NCI-H748 (cell line): ENCODE data around the gene CLIP2.
"Not testable (repeated sequence)": the region's sequence is repeated elsewhere in the genome, so short reads cannot be mapped to it uniquely, and the experiment has no call there.

ENCODE experiments used
- DNase-seq: peaks from one replicate; lab custom pipeline; 2025; ENCODE audit not compliant: unreplicated experiment; lab: John Stamatoyannopoulos, UW

Gene CLIP2

GRCh38 chr7:74294191-74294998 lies 5.2 kb downstream of the CLIP2 start:
- no peak for DNase-seq

GRCh38 chr7:74297516-74298233 lies 8.5 kb downstream of the CLIP2 start:
- no peak for DNase-seq

- DNase-seq = no peak
Measured at GRCh38 chr7:74299401-74299800, 10.2 kb downstream of the CLIP2 start.

GRCh38 chr7:74300926-74301325 lies 11.7 kb downstream of the CLIP2 start:
- DNase-seq = no peak

GRCh38 chr7:74302745-74303221 lies 13.6 kb downstream of the CLIP2 start:
- no peak for DNase-seq

GRCh38 chr7:74304550-74304949 lies 15.3 kb downstream of the CLIP2 start:
- no peak for DNase-seq

- no peak for DNase-seq
Measured at GRCh38 chr7:74306004-74306729, 17.0 kb downstream of the CLIP2 start.

- no peak for DNase-seq
Measured at GRCh38 chr7:74306730-74307469, 17.7 kb downstream of the CLIP2 start.

GRCh38 chr7:74307738-74308505 lies 18.7 kb downstream of the CLIP2 start:
- no peak for DNase-seq

- no peak for DNase-seq
Measured at GRCh38 chr7:74309181-74309580, 20.0 kb downstream of the CLIP2 start.

- no peak for DNase-seq
Measured at GRCh38 chr7:74311305-74311744, 22.1 kb downstream of the CLIP2 start.

GRCh38 chr7:74312418-74313028 lies 23.3 kb downstream of the CLIP2 start:
- no peak for DNase-seq

- not testable (repeated sequence) for DNase-seq
Measured at GRCh38 chr7:74315891-74316290, 26.7 kb downstream of the CLIP2 start.

- DNase-seq = no peak
Measured at GRCh38 chr7:74317146-74317782, 28.1 kb downstream of the CLIP2 start.

- no peak for DNase-seq
Measured at GRCh38 chr7:74318043-74318442, 28.8 kb downstream of the CLIP2 start.

- no peak for DNase-seq
Measured at GRCh38 chr7:74320645-74321221, 31.5 kb downstream of the CLIP2 start.

GRCh38 chr7:74322892-74323291 lies 33.7 kb downstream of the CLIP2 start:
- not testable (repeated sequence) for DNase-seq

GRCh38 chr7:74324531-74325209 lies 35.5 kb downstream of the CLIP2 start:
- DNase-seq = no peak
